NCI-H345 (cell line): ENCODE measurements around the gene TCF21.
"Not testable (repeated sequence)": the region's sequence is repeated elsewhere in the genome, so short reads cannot be mapped to it uniquely, and the experiment has no call there.

Experiments
- DNase-seq: peaks from one replicate; lab custom pipeline; 2025; lab: John Stamatoyannopoulos, UW

The TCF21 gene

GRCh38 chr6:133888929-133889556 lies at the start of gene TCF21:
TCF21 (plus strand) TSS chr6:133889113; CDS start chr6:133889398, 285 bp downstream.
- DNase-seq: no peak

- no peak for DNase-seq
These were observed 47.7 kb upstream of the TCF21 start for GRCh38 chr6:133841176-133841575.

DNA sequence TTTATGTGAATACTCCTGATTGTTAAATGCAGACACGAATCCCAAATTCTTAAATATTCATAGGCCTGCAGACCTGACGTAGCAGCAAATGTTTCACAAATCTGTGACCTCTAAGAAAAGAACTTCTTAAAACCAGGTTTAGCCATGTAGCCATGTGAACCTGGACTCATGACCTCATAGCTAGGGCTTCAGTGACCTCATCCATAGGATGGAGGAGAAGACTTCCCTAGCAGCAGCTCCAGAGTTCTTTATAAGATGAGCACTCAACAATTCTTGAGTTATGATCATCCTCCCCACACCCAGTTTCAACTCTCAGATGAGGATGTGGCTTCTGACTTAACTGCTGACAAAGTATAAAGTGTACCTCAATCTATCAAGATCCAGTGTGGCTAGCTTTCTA lies 45.8 kb upstream of the TCF21 start:
- DNase-seq: no peak

DNA sequence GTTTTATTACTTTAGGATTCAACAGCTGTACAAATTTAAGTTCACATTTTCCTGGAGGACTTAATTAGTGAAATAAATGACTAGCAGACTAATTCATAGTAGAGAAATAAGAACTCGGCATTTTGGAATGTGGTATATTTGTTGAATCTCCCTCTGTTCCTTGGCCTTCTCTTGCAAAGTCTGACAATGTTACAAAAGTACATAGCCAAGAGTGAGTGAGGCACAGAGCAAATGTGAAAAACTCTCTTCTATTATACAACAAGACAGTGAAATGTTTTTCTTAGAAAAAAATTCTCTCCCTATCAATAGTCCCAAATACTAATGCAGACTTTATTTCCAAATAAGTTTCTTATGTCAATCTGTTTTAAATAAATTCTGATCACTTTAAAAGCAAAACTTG lies 44.2 kb upstream of the TCF21 start:
- no peak for DNase-seq

DNA sequence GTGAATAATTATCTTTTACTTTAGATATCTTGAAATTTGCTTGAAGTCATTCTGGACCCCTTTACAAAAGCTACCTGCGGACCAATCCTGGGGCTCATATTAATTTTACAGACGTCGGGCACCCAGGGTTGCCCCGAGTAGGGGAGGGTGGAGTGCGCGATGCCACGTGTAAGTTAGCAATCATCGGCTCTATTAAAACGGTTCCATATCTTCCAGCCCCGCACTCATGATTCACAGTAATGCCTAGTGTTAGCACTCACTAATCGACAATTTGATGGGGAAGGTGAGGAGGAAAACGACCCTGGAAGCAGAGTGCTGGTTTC lies 34.9 kb upstream of the TCF21 start:
- DNase-seq: no peak

GRCh38 chr6:133854364-133855275 lies 34.3 kb upstream of the TCF21 start:
- no peak for DNase-seq

DNA sequence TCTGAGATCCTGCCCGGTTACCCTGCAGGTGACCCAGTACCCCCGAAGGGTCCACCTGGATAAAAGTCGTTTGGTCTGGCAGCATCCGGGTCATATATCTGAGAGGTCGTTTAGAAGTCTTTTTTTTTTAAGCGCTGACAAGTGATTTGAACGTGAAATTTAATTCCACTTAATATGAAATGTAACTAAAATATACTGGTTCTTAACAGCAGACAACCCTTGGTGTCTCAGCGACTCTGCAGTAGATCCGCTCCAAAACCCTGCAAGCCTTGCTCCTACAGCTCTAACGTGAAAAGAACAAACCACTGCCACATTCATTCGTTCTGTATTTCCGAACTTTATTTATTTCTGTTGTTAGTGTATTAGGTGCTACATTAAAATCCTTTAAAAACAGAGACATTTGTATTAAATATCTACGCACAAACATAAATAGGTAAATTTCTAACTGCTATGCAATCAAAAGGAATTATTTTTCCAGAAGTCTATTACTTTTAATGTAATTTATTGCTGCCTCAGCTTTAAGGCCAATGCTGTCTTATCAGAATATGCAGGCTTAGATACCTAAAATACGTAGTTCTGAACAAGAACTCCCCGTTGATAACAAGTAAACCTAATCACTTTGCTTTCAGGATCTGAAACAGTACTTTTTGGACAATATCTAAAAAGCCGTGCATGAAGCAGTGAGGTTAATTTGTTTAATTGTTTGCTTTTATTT lies 33.5 kb upstream of the TCF21 start:
- no peak for DNase-seq

GRCh38 chr6:133855991-133856370 lies 32.9 kb upstream of the TCF21 start:
- DNase-seq: no peak

DNA sequence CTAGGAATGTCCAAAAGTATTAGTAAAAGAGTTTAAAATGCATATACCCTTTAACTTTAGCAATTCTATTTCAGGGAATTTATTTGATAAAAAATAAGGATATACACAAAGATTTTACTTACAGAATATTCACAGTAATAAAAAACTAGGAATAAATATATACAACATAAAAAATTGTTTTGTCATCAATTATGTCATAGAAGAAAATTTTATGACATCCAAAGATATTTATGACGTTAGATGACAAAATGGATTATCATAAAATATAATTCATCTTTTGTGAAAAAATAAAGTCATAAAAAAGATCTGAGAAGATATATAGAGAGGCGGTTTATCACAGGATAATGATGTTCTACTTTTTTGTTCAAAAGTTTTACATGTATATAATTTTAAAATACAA lies 32.0 kb upstream of the TCF21 start:
- no peak for DNase-seq

DNA sequence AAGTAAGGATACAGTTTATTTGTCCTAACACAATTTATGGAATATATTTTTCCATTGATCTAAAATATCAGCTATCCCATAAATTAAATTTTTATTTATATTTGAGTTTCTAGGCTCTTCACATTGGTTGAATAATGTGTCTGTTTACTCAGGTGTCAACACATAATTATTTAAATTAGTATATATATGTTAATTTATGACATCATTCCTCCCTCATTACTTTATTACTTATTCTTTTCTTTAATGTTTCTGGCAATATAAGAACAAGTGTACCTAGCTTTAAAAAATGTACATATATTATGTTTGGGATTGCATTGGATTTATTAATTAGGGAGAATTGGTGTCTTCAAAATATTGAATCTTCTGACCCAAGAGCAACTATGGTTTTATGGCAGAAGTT lies 31.2 kb upstream of the TCF21 start:
- DNase-seq: no peak

- not testable (repeated sequence) for DNase-seq
These were observed 27.6 kb upstream of the TCF21 start for GRCh38 chr6:133861337-133861736.

DNA sequence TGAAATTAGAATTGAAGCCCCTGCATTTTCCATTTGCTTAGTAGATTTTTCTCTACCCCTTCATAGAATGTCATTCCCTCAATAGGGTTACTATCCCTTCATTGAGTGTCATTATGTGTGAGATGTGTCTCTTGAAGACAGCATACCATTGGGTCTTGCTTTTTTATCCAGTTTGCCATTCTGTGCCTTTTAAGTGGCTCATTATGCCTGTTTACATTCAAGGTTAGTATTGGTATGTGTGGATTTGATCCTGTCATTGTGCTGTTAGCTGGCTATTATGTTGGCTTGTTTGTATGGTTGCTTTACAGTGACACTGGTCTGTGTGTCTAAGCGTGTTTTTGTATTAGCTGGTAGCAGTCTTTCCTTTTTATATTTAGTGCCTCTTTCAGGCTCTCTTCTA lies 25.7 kb upstream of the TCF21 start:
- DNase-seq: no peak

DNA sequence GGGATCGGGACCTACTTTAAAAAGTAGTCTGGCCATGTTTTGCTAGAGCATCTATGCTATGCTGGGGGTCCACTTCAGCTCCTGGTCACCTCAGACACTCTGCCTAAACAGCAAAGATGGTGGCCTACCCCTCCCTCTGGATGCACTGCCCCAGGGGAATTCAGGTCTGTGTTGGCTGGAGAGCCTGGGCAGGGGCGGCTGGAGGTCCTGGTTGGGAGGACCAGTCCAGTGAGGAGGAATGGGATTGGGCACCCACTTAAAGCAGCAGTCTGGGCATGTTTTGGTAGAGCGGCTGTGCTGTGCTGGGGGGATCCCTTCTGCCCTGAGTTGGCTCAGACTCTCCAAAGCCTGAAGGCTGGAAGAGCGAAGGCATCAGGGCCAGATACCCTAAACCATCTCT lies 23.2 kb upstream of the TCF21 start:
- DNase-seq: no peak

DNA sequence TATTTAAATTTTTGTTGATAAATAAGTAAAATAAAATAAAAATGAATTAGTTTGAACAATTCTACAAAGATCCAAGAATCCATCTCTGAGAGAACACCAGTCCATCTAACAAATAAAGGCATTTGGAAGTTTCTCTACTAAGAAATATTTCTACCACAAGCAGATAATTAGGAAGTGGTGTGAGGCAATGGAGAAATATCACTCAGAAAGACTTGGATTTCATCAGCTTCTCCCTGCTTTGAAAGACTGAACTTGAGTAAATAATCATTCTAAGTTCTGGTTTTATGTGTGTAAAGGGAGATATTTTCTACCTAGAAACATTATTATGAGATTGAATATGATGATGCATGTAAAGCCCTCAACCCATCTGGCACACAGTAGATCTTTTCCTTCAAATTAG lies 17.8 kb upstream of the TCF21 start:
- DNase-seq: no peak

GRCh38 chr6:133873538-133873937 lies 15.4 kb upstream of the TCF21 start:
- DNase-seq: no peak

- no peak for DNase-seq
These were observed 11.8 kb upstream of the TCF21 start for GRCh38 chr6:133877116-133877515.

- DNase-seq: no peak
These were observed 8.9 kb upstream of the TCF21 start for GRCh38 chr6:133880006-133880405.

DNA sequence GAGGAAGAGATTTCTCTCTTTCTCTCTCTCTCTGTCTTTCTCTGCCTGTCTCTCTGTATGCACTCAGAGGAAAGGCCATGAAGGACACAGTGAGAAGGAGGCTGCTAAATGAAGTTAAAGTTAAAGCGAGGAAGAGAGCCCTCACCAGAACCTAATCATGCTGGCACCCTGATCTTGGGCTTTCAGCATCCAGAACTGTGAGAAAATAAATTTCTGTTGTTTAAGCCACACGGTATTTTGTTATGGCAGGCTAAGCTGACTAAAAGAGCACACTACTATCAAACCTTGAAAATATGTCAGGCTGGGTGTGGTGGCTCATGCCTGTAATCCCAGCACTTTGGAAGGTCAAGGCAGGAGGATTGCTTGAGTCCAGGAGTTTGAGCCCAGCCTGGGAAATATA lies 8.0 kb upstream of the TCF21 start:
- DNase-seq: no peak

DNA sequence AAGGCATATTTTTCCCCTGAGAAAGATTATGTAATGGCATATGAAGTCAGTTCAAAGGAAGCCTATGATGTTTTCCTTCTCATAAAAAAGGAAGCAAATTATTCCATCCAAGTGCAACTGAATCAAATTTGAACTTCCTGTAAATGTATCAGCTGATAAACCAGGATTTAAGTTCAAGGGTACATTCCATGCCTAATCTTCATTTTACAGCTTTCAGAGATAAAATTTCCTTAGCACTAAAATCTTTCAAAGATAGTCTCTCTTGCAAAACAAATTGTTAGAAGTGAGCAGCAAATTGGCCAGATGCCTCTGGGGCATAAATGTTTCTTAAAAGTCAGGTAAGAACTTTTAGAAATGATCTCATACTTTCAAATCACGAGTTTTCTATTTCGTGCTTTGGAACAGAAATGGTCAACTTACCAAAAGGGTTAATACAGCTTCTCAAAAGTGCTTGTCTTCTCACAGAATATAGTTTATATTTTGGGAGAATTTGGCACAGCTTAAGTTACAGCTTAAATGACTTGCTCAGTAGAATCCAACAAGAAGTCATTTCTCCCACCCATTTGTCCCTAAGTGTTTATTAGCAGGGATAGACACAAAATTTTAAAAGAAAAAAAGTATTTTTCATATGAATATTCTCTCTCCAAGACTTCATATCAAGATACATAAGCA lies 2.7 kb upstream of the TCF21 start:
- no peak for DNase-seq

- DNase-seq: no peak
These were observed 1.6 kb upstream of the TCF21 start for GRCh38 chr6:133887156-133887879.

DNA sequence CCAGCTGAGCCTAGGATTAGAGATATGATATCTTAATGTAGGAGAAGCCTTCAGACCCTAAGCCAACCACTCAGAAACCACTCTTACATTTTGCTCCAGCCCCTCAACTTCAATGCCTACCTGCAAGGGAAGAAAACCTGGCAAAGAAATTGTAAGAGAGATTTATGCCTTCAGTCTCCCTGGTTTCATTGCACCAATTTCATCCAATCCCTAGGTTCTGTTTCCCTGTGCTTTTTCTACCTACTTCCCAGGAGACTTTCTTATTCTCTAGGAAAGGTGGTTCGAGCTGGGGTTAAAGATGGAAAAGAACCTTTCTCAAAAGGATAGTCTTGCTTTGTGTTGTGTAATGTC lies 1.1 kb upstream of the TCF21 start:
- DNase-seq: no peak
